GM18951 (cell line): ENCODE results near the gene LHX2.

ENCODE experiments used
- POLR2A ChIP-seq: IDR thresholded peaks from 4 replicates; pipeline ENCODE4 v1.6.1; 2011; ENCODE audit warnings: mild to moderate bottlenecking; ENCODE audit not compliant: insufficient read length, insufficient read depth; ENCODE audit errors: extremely low read depth
- in situ Hi-C: fragments of 300-500 bp; cut with MboI; formaldehyde crosslinking; loops from one replicate; pipeline ENCODE4 v1.12.0; 2022; ENCODE audit warnings: low sequenced_read_pairs, mixed read lengths, inconsistent platforms; ENCODE audit not compliant: unreplicated experiment

Gene LHX2

GRCh38 chr9:124012368-124013301, 1.1 kb downstream of the LHX2 start:
- no peak for TF ChIP-seq POLR2A
- in situ Hi-C loops, result no loop called here

DNA sequence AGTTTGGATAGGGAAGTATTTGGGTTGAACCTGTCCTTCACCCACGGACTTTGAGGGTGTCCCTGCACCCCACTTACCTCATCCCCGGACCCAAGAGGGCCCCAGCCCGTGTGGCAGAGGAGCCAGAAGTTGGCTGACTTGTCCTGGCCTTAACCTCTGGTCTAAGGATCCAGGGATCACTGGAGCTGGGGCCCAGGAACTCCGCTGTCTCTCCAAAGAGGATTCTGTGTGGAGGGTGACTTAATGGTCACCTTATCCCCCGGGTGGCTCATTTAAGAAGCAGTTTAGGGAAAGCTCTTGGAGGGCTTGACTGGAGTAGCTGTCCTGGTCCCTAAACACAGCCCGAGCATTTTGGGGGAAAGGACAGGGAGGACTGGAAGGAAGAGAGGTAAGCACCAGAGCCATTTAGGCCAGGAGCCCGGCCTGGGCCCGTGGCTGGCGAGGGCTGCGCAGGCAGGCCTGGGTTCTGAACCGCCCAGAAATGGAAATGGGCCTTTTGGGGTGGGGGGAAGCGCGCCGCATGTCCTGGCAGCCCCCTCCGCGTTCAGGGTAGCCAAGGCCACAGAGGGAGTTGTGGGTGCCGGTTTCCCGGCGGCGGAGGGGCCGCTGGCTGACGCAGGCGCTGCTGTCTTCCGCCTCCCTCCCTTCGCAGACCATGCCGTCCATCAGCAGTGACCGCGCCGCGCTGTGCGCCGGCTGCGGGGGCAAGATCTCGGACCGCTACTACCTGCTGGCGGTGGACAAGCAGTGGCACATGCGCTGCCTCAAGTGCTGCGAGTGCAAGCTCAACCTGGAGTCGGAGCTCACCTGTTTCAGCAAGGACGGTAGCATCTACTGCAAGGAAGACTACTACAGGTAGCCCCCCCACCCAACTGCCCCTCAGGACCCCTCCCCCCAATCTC, 2.0 kb downstream of the LHX2 start:
- TF ChIP-seq POLR2A, result no peak
- in situ Hi-C loops, result no loop called here

GRCh38 chr9:124014211-124014955, 2.8 kb downstream of the LHX2 start:
- in situ Hi-C loops, result no loop called here

DNA sequence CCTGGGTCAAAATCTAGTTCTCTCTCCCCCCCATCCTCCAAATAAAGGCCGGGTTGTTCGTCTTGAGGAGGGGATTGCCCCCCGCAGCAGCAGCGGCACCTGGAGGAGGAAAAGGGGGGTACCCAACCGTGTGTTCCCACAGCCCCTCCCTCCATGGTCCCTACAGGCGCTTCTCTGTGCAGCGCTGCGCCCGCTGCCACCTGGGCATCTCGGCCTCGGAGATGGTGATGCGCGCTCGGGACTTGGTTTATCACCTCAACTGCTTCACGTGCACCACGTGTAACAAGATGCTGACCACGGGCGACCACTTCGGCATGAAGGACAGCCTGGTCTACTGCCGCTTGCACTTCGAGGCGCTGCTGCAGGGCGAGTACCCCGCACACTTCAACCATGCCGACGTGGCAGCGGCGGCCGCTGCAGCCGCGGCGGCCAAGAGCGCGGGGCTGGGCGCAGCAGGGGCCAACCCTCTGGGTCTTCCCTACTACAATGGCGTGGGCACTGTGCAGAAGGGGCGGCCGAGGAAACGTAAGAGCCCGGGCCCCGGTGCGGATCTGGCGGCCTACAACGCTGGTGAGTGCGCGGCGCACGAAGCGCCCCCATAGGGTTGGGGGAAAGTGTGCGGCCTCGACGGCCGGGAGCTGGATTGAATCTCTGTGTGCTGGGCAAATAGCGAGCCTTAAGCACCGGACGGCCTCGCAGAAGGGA, 3.5 kb downstream of the LHX2 start:
- TF ChIP-seq POLR2A, result no peak

More at GRCh38 chr9:124014211-124014955, 2.8 kb downstream of the LHX2 start:
- TF ChIP-seq POLR2A, result no peak

DNA sequence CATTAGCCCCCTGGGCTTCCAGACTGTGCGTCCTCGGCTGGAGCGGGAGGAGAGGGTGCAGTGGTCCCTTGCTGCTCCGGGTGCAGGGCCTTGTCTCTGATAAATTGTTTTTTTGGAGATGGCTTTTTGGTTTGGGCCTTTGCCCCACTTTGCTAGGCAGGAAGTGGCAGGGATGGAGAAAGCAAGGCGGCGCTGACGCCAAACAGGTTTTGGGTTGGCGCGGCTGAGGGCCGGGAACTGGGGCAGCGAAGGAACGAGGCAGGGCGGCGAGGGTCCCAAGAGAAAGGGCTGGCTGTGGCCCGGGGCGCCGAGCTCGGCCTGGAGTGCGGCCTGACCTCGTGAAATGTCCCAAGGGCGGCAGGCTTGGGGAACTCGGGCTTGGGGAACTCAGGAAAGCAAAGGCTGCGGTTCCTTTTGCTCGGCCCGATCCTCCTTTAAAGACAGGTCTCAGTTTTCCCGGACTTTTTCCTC, 4.1 kb downstream of the LHX2 start:
- no peak for TF ChIP-seq POLR2A
- in situ Hi-C loops, result no loop called here

More for the DNA sequence above, 3.5 kb downstream of the LHX2 start:
- in situ Hi-C loops, result no loop called here

DNA sequence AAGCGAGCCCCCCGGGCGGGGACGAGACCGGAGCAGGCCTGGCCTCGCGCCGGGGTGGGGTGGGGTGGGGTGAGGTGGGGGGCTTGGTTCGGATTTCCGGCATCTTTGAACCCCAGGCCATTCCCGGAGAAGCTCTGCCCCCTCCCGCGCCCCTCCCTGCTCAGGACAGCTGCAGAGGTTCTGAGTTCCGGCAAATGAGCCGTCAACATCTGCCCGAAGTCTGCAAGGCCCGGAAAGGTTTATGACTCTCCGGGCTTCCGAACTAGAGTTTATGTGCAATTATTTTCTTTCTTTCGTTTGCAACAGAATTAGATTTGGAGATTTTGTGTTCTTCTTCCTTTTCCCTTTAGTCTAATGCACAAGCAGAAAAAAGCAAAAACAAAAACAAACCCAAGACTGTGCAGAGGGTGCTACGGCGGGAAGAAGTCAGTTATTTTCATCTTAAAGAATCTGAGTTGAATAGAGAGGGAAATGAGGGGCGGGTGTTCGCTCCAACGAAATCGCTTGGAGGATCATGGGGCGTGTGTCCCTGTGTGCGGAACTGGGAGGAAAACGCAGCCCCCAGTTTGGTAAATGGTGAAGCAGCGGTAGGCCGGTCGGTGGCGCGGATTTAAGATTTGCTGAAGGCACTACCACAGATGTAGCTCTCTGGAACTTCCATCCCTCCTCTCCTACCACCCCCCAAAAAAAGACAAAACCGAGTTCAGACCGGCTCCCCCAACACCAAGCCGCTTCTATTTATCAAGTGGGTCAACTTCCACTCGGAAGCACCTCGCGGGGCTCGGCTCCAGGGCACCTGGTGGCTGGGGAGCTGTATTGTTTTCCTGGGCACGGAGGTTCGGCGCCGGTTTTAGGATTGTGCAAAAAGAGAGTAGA, 4.8 kb downstream of the LHX2 start:
- no peak for TF ChIP-seq POLR2A
- in situ Hi-C loops, result no loop called here

GRCh38 chr9:124017051-124017928, 5.7 kb downstream of the LHX2 start:
- in situ Hi-C loops, result no loop called here
- TF ChIP-seq POLR2A, result no peak

DNA sequence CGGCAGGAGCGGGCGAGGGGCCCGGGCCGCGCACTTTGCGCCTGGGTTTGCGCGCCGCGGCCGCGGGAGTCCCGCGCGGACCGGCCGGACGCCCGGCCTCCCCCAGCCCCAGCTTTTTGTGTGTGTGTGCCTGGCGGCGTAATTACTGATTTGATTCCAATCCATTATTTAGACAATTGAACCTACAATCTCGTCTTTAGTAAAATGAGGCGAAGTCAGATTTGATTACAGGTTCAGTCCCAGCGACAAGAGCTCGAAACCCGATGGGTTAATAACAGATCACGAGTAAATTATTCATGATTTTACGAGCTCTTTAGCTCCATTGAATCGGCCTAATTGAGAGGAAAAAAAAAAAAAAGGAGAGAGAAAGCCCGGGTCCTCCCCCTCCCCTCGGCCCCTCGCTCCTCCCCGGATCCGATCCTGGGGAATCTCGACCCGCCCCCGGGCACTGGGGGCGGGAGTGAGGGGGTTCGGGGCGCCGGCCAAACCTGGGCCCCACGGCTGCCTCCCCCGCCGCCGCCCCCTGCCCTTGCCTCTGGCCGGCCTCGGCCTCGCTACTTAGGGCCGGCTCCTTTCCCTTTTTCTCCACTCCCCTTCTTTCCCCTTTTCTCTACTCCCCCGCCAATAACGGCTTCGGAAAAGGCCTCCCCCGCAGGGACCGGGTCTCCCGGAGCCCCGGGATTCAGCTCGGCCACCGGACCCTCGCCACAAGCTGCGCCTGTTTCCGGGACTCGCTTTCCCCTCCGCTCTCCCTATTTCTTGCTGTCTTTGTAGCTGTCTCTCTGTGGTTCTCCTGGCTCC, 6.6 kb downstream of the LHX2 start:
- no peak for TF ChIP-seq POLR2A
- in situ Hi-C loops, result no loop called here

- TF ChIP-seq POLR2A, result no peak
- in situ Hi-C loops, result no loop called here
These were observed 7.4 kb downstream of the LHX2 start for GRCh38 chr9:124018730-124019697.
